Keratinocyte (primary cell): ENCODE data around the gene PCTP. TPM values are rescaled to one million over a fixed set of nuclear protein-coding genes. Genes with fewer than 3 reads are reported as not detected.

Experiments
- DNase-seq: peaks from one replicate; pipeline ENCODE4 v3.0.0-alpha.2; 2011; ENCODE audit warnings: low read depth, missing footprints, low spot score
- FAIRE-seq: peaks from 2 replicates; lab custom pipeline; 2011; peaks lifted over from hg19 to GRCh38; lab: Jason Lieb, UNC
- H2AFZ ChIP-seq: 2 replicates; pipeline ENCODE4 v1.6.0; 2012; ENCODE audit warnings: low read length, control low read depth, inconsistent platforms; ENCODE audit not compliant: control insufficient read depth
- H3K27ac ChIP-seq: 2 replicates; pipeline ENCODE4 v1.5.1; 2011; ENCODE audit warnings: low read length; ENCODE audit not compliant: control insufficient read depth, insufficient read depth
- H3K27me3 ChIP-seq: 3 replicates; pipeline ENCODE4 v1.6.0; 2011; ENCODE audit warnings: low read length; ENCODE audit not compliant: control insufficient read depth, insufficient read depth; ENCODE audit errors: extremely low read depth
- H3K36me3 ChIP-seq, 2 experiments: 2 replicates in 1 of 2; 3 replicates in 1 of 2; pipeline ENCODE4 v1.5.1; 2011; ENCODE audit warnings: low read length in 2 of 2, mild to moderate bottlenecking in 1 of 2; ENCODE audit not compliant: control insufficient read depth in 2 of 2, insufficient read depth in 2 of 2; ENCODE audit errors: extremely low read depth in 1 of 2
- H3K4me1 ChIP-seq: 3 replicates; pipeline ENCODE4 v1.5.1; 2011; ENCODE audit warnings: low read length; ENCODE audit not compliant: control insufficient read depth, insufficient read depth; ENCODE audit errors: extremely low read depth
- H3K4me2 ChIP-seq: 3 replicates; pipeline ENCODE4 v1.6.0; 2011; ENCODE audit warnings: low read depth, low read length; ENCODE audit not compliant: control insufficient read depth, insufficient read depth; ENCODE audit errors: extremely low read depth
- H3K4me3 ChIP-seq, 3 experiments: fragments of 200-600 bp in 1 of 3; sonication (generic) in 1 of 3; 2 replicates in 2 of 3; 3 replicates in 1 of 3; pipeline ENCODE4 v1.5.1; 2011 to 2016; ENCODE audit warnings: low read length in 3 of 3, mild to moderate bottlenecking in 3 of 3, control low read depth in 2 of 3, inconsistent platforms in 1 of 3, low read depth in 1 of 3, mixed read lengths in 1 of 3, mixed run types in 1 of 3, moderate library complexity in 1 of 3; ENCODE audit not compliant: control insufficient read depth in 2 of 3, insufficient read depth in 2 of 3; ENCODE audit errors: extremely low read depth in 1 of 3
- H3K79me2 ChIP-seq: 2 replicates; pipeline ENCODE4 v1.6.0; 2012; ENCODE audit warnings: low read length; ENCODE audit not compliant: control insufficient read depth, insufficient read depth
- H3K9ac ChIP-seq: 3 replicates; pipeline ENCODE4 v1.6.0; 2011; ENCODE audit warnings: low read length; ENCODE audit not compliant: control insufficient read depth, insufficient read depth; ENCODE audit errors: extremely low read depth
- H3K9me1 ChIP-seq: 3 replicates; pipeline ENCODE4 v1.6.0; 2011; ENCODE audit warnings: low read length; ENCODE audit not compliant: control insufficient read depth, insufficient read depth; ENCODE audit errors: extremely low read depth
- H3K9me3 ChIP-seq: 2 replicates; pipeline ENCODE4 v1.5.1; 2012; ENCODE audit warnings: low read depth, low read length; ENCODE audit not compliant: control insufficient read depth
- H4K20me1 ChIP-seq: 3 replicates; pipeline ENCODE4 v1.6.0; 2011; ENCODE audit warnings: low read length; ENCODE audit not compliant: control insufficient read depth, insufficient read depth; ENCODE audit errors: extremely low read depth
- CTCF ChIP-seq, 3 experiments: IDR thresholded peaks in 1 of 3; conservative IDR thresholded peaks in 1 of 3; optimal IDR thresholded peaks in 1 of 3; 2 replicates in 2 of 3; 3 replicates in 1 of 3; pipeline versions ENCODE3 to v1.5.1; 2011; ENCODE audit warnings: low read length in 3 of 3, mild to moderate bottlenecking in 3 of 3, moderate library complexity in 2 of 3, control low read depth in 1 of 3, inconsistent platforms in 1 of 3; ENCODE audit not compliant: insufficient read depth in 2 of 3; ENCODE audit errors: extremely low read depth in 1 of 3
- EZH2 ChIP-seq: IDR thresholded peaks from one replicate; pipeline ENCODE4 v1.6.1; 2012; ENCODE audit warnings: inconsistent platforms, mild to moderate bottlenecking, low read length, moderate library complexity
- dilution Hi-C: fragments of 300-500 bp; cut with MboI; formaldehyde crosslinking; loops from one replicate; pipeline ENCODE4 v1.7.0; 2020; ENCODE audit warnings: low sequenced_read_pairs; ENCODE audit not compliant: extremely low pct_ligation_motif_present
- polyA plus RNA-seq, 5 experiments: library from polyadenylated mRNA; depleted of rRNA in 3 of 5; stranded (reverse) in 3 of 5; stranded (forward) in 1 of 5; unstranded in 1 of 5; fragments of >200 nt; gene quantifications; 1 replicate in 1 of 5; 2 replicates in 3 of 5; 3 replicates in 1 of 5; pipeline versions ENCODE4 v1.2.1 to v1.2.3, GENCODE V29; 2011 to 2012; ENCODE audit warnings: missing spikeins in 2 of 5, low read depth in 1 of 5, low replicate concordance in 1 of 5

Gene PCTP
- polyA plus RNA-seq, 1 donor (not counting 4 experiments of a cell fraction or from before 2014, with no cell fraction given) = 29.5 TPM

GRCh38 chr17:55793272-55793671, 42.4 kb downstream of the PCTP start:
- H3K27me3 ChIP-seq = no peaks in the 10 kb centered on the region
- TF ChIP-seq CTCF (optimal IDR thresholded peaks at IDR 0.05 in 1 of 3, IDR thresholded peaks at IDR 0.05 in 1 of 3, conservative IDR thresholded peaks at IDR 0.05 in 1 of 3; ENCODE audit: extremely low read depth in 1 of 3, insufficient read depth in 2 of 3, low read length in 3 of 3) (no peak), EZH2 (no peak)
- H3K4me2 ChIP-seq = no peak overlapping the region
- H3K4me3 ChIP-seq = no peak overlapping the region
- no peak overlapping the region for H2AFZ ChIP-seq
- no peaks in the 10 kb centered on the region for H3K36me3 ChIP-seq
- H3K9me3 ChIP-seq = no peaks in the 10 kb centered on the region
- dilution Hi-C loops = no loop called here
- no peak overlapping the region for H3K27ac ChIP-seq
- DNase-seq = no peak
- FAIRE-seq = no peak
- H4K20me1 ChIP-seq = no peaks in the 10 kb centered on the region
- H3K4me1 ChIP-seq = no peaks in the 10 kb centered on the region
- H3K79me2 ChIP-seq = no peaks in the 10 kb centered on the region
- H3K9ac ChIP-seq = no peak overlapping the region
- no peaks in the 10 kb centered on the region for H3K9me1 ChIP-seq

- no peaks in the 10 kb centered on the region for H3K4me1 ChIP-seq
- H3K4me3 ChIP-seq = no peak overlapping the region
- DNase-seq (no peak), FAIRE-seq (no peak)
- dilution Hi-C loops = no loop called here
- no peak overlapping the region for H3K27ac ChIP-seq
- H3K9me3 ChIP-seq = no peaks in the 10 kb centered on the region
- H3K9me1 ChIP-seq = no peaks in the 10 kb centered on the region
- no peaks in the 10 kb centered on the region for H3K36me3 ChIP-seq
- H3K27me3 ChIP-seq = no peaks in the 10 kb centered on the region
- no peak overlapping the region for H2AFZ ChIP-seq
- no peaks in the 10 kb centered on the region for H4K20me1 ChIP-seq
- H3K79me2 ChIP-seq = no peaks in the 10 kb centered on the region
- H3K4me2 ChIP-seq = no peak overlapping the region
- no peak overlapping the region for H3K9ac ChIP-seq
- TF ChIP-seq EZH2 = no peak
- TF ChIP-seq CTCF (optimal IDR thresholded peaks at IDR 0.05 in 1 of 3, IDR thresholded peaks at IDR 0.05 in 1 of 3, conservative IDR thresholded peaks at IDR 0.05 in 1 of 3; ENCODE audit: extremely low read depth in 1 of 3, insufficient read depth in 2 of 3, low read length in 3 of 3) = no peak
Measured at GRCh38 chr17:55794725-55795482, 44.1 kb downstream of the PCTP start.
